ENCODE data around the gene KDM3B. TPM values are rescaled to one million over a fixed set of nuclear protein-coding genes. Genes with fewer than 3 reads are reported as not detected.

The KDM3B gene
- total RNA-seq, 1 experiment from 2014 or later = 89.2 TPM

- no peak overlapping the region for H3K4me2 ChIP-seq (ENCODE audit: insufficient read depth, insufficient read length, low read length)
- no peak for TF ChIP-seq CTCF (conservative IDR thresholded peaks at IDR 0.05)
- WGBS (ENCODE audit: extremely low coverage, insufficient read length, low lambda C conversion rate) = no CpG with 5 or more reads among the region's 8 CpGs
- H3K4ac ChIP-seq (ENCODE audit: low read depth, low read length) = no peak overlapping the region
- H2BK15ac ChIP-seq (ENCODE audit: low read depth, low read length) = no peak overlapping the region
- no peaks in the 10 kb centered on the region for H3K23me2 ChIP-seq (ENCODE audit: insufficient read length, low read depth, low read length, poor library complexity, severe bottlenecking)
- H4K20me1 ChIP-seq (ENCODE audit: control insufficient read depth, insufficient read depth, insufficient read length) = no peaks in the 10 kb centered on the region
- no peak overlapping the region for H4K8ac ChIP-seq (replicated peaks; ENCODE audit: insufficient read length, low read depth, low read length)
- H3K27ac ChIP-seq (ENCODE audit: insufficient read length, low read depth, low read length) = no peak overlapping the region
- H3K27me3 ChIP-seq (ENCODE audit: insufficient read depth, low read length) = no peaks in the 10 kb centered on the region
- Mint-ChIP-seq H3K9me3 (no peaks in the 10 kb centered on the region; a peak in 1 of 5 replicates), H3K4me3 (no peak overlapping the region), H3K4me1 (peaks cover 31 to 49% of the 10 kb centered on the region in 2 experiments), H3K27ac (peak overlapping the region in 1 of 3 experiments; percentile 49; a peak in 2 of 7 replicates), H3K36me3 (ENCODE audit: insufficient read depth in 1 of 3, low read depth in 3 of 3) (no peaks in the 10 kb centered on the region), H3K27me3 (ENCODE audit: low read depth) (peaks cover 4% of the 10 kb centered on the region; the same call in 1 of the 2 replicates)
- H3K79me1 ChIP-seq (ENCODE audit: insufficient read depth, low read depth, low read length, poor library complexity, severe bottlenecking) = no peaks in the 10 kb centered on the region
- H3K23ac ChIP-seq (ENCODE audit: insufficient read length, low read depth, low read length) = no peak overlapping the region
- H3K9me3 ChIP-seq (ENCODE audit: control insufficient read depth, low read depth, low read length) = no peaks in the 10 kb centered on the region
- H2BK5ac ChIP-seq (ENCODE audit: insufficient read length, low read length) = no peak overlapping the region
- no peak overlapping the region for H3T11ph ChIP-seq (ENCODE audit: low read length)
- no peak overlapping the region for H2BK120ac ChIP-seq (ENCODE audit: low read depth, low read length, poor library complexity, severe bottlenecking)
- no peak overlapping the region for H3K18ac ChIP-seq (ENCODE audit: insufficient read length, low read depth, low read length)
- no peak overlapping the region for H3K9ac ChIP-seq (ENCODE audit: extremely low read depth, insufficient read length, low read length)
- no peak overlapping the region for H4K5ac ChIP-seq (ENCODE audit: insufficient read length, low read depth, low read length)
- H4K91ac ChIP-seq (ENCODE audit: insufficient read length, low read depth, low read length) = no peak overlapping the region
- no peak overlapping the region for H3K56ac ChIP-seq (ENCODE audit: insufficient read length, low read depth, low read length)
- H3K14ac ChIP-seq (ENCODE audit: insufficient read depth, low read length) = no peak overlapping the region
- no peak overlapping the region for H2AFZ ChIP-seq (ENCODE audit: low read length)
- H2AK5ac ChIP-seq (ENCODE audit: insufficient read length, low read length) = no peak overlapping the region
- no peak overlapping the region for H2BK20ac ChIP-seq (ENCODE audit: low read depth, low read length, poor library complexity, severe bottlenecking)
- no peak overlapping the region for H2BK12ac ChIP-seq (ENCODE audit: insufficient read length, low read depth, low read length)
- no peak for DNase-seq
- H3K79me2 ChIP-seq (ENCODE audit: insufficient read depth, low read length) = no peaks in the 10 kb centered on the region
- no peaks in the 10 kb centered on the region; the same call in 1 of the 2 replicates for H3K4me1 ChIP-seq (ENCODE audit: insufficient read depth, low read length)
These were observed 101.6 kb downstream of the KDM3B start for GRCh38 chr5:138454121-138454520.
